CD14-positive monocyte (primary cell): ENCODE data around the gene BTBD19. TPM values are rescaled to one million over a fixed set of nuclear protein-coding genes. Genes with fewer than 3 reads are reported as not detected.

ENCODE experiments used
- DNase-seq, 3 donors: peaks; one replicate each; pipeline ENCODE4 v3.0.0-alpha.2; 2011 to 2022
- H2AFZ ChIP-seq: 2 replicates; pipeline ENCODE4 v1.6.0; 2012; ENCODE audit warnings: mild to moderate bottlenecking, low read depth, low read length, inconsistent platforms; ENCODE audit not compliant: insufficient read depth, poor library complexity, severe bottlenecking
- H3K27ac ChIP-seq, 2 donors: 1 replicate in 1 of 2; 2 replicates in 1 of 2; pipeline ENCODE4 v1.5.1; 2012 to 2013; ENCODE audit warnings: low read length in 2 of 2, control low read depth in 1 of 2, inconsistent platforms in 1 of 2, low read depth in 1 of 2, mild to moderate bottlenecking in 1 of 2
- H3K27me3 ChIP-seq, 2 donors: one replicate each; pipeline versions ENCODE4 v1.6.0 to v1.6.1; 2011 to 2013; ENCODE audit warnings: low read length in 2 of 2; ENCODE audit not compliant: control insufficient read depth in 2 of 2, insufficient read depth in 2 of 2
- H3K36me3 ChIP-seq, 2 donors: replicated peaks in 1 of 2; 1 replicate in 1 of 2; 2 replicates in 1 of 2; pipeline versions ENCODE4 v1.5.1 to v1.6.1; 2012 to 2013; ENCODE audit warnings: low read length in 2 of 2, control low read depth in 1 of 2, inconsistent platforms in 1 of 2, mild to moderate bottlenecking in 1 of 2; ENCODE audit not compliant: insufficient read depth in 2 of 2, control insufficient read depth in 1 of 2
- H3K4me1 ChIP-seq, 2 donors: 1 replicate in 1 of 2; 2 replicates in 1 of 2; pipeline versions ENCODE4 v1.5.1 to v1.6.1; 2012 to 2013; ENCODE audit warnings: low read length in 2 of 2, control low read depth in 1 of 2, inconsistent platforms in 1 of 2, mild to moderate bottlenecking in 1 of 2, moderate library complexity in 1 of 2; ENCODE audit not compliant: insufficient read depth in 2 of 2, control insufficient read depth in 1 of 2
- H3K4me2 ChIP-seq: replicated peaks from 2 replicates; pipeline ENCODE3; 2012; ENCODE audit warnings: low read length, moderate library complexity, mild to moderate bottlenecking; ENCODE audit not compliant: poor library complexity, severe bottlenecking; ENCODE audit errors: extremely low read depth
- H3K4me3 ChIP-seq, 3 experiments: fragments of 200-600 bp in 1 of 3; sonication (generic) in 1 of 3; replicated peaks in 1 of 3; 1 replicate in 2 of 3; 2 replicates in 1 of 3; pipeline ENCODE4 v1.5.1; 2011 to 2013; ENCODE audit warnings: low read length in 3 of 3, mild to moderate bottlenecking in 3 of 3, control low read depth in 2 of 3, low read depth in 2 of 3, inconsistent platforms in 1 of 3, moderate library complexity in 1 of 3
- H3K79me2 ChIP-seq: 2 replicates; pipeline ENCODE4 v1.6.0; 2012; ENCODE audit warnings: mild to moderate bottlenecking, control low read depth, inconsistent platforms, low read length, moderate library complexity; ENCODE audit not compliant: insufficient read depth
- H3K9ac ChIP-seq: 2 replicates; pipeline ENCODE4 v1.6.0; 2017; ENCODE audit warnings: low read length, mild to moderate bottlenecking; ENCODE audit not compliant: insufficient read depth, poor library complexity, severe bottlenecking
- H3K9me3 ChIP-seq, 2 donors: replicated peaks in 1 of 2; 1 replicate in 1 of 2; 2 replicates in 1 of 2; pipeline versions ENCODE4 v1.5.1 to v1.6.1; 2012 to 2013; ENCODE audit warnings: low read length in 2 of 2, control low read depth in 1 of 2; ENCODE audit not compliant: control insufficient read depth in 1 of 2, insufficient read depth in 1 of 2
- H4K20me1 ChIP-seq: 2 replicates; pipeline ENCODE4 v1.6.0; 2012; ENCODE audit warnings: mild to moderate bottlenecking, low read length, control low read depth, moderate library complexity; ENCODE audit not compliant: insufficient read depth
- H3K27ac Mint-ChIP-seq, 7 donors: one replicate each; pipeline ENCODE4 v1.8.0; 2020; ENCODE audit warnings: mild to moderate bottlenecking in 7 of 7, mixed read lengths in 7 of 7, moderate library complexity in 6 of 7, inconsistent platforms in 2 of 7
- H3K27me3 Mint-ChIP-seq, 3 donors: one replicate each; pipeline ENCODE4 v1.8.0; 2021 to 2022; ENCODE audit warnings: low read depth in 3 of 3, mild to moderate bottlenecking in 3 of 3, mixed read lengths in 3 of 3, moderate library complexity in 3 of 3, inconsistent platforms in 1 of 3
- H3K36me3 Mint-ChIP-seq, 2 donors: one replicate each; pipeline ENCODE4 v1.8.0; 2020; ENCODE audit warnings: mixed read lengths in 2 of 2, inconsistent platforms in 1 of 2, mild to moderate bottlenecking in 1 of 2
- H3K4me1 Mint-ChIP-seq: one replicate; pipeline ENCODE4 v1.8.0; 2020; ENCODE audit warnings: mild to moderate bottlenecking, mixed read lengths
- H3K4me3 Mint-ChIP-seq, 2 donors: one replicate each; pipeline ENCODE4 v1.8.0; 2020; ENCODE audit warnings: mild to moderate bottlenecking in 2 of 2, mixed read lengths in 2 of 2, moderate library complexity in 1 of 2
- H3K9me3 Mint-ChIP-seq, 7 donors: one replicate each; pipeline ENCODE4 v1.8.0; 2020 to 2022; ENCODE audit warnings: mixed read lengths in 7 of 7, mild to moderate bottlenecking in 6 of 7, moderate library complexity in 6 of 7, inconsistent platforms in 2 of 7
- CTCF ChIP-seq: fragments of 200-600 bp; IDR thresholded peaks from one replicate; pipeline ENCODE4 v1.8.0; 2022; ENCODE audit warnings: antibody characterized with exemption, mild to moderate bottlenecking
- WGBS: methylation state at CpG from one replicate; pipeline ENCODE4 v1.1.5; 2013; ENCODE audit warnings: missing lambda C conversion rate; ENCODE audit not compliant: insufficient coverage; 5-methylcytosine and 5-hydroxymethylcytosine counted together
- intact Hi-C, 2 donors: fragments of 100-400 bp; cut with micrococcal nuclease; formaldehyde crosslinking; loops; one replicate each; pipeline versions ENCODE4 v1.15.0 to v1.15.1; 2023
- polyA plus RNA-seq, 3 donors: library from polyadenylated mRNA; depleted of rRNA in 1 of 3; unstranded in 2 of 3; stranded (reverse) in 1 of 3; fragments of 300-500 nt in 2 of 3; fragments of >200 nt in 1 of 3; fragmentation: Illumina TruSeq in 2 of 3; gene quantifications; 1 replicate in 2 of 3; 2 replicates in 1 of 3; pipeline ENCODE4 v1.2.3, GENCODE V29; 2012 to 2021

Gene BTBD19
- polyA plus RNA-seq, 3 donors = 0.10 to 6.3 (median 0.73) TPM

GRCh38 chr1:44831516-44831915 is 23.2 kb downstream of the BTBD19 start:
- DNase-seq = no peak
- Mint-ChIP-seq H3K9me3 (no peaks in the 10 kb centered on the region), H3K27me3 (peaks cover 1 to 6% (median 2%) of the 10 kb centered on the region in 3 donors), H3K36me3 (peaks cover 0 to 3% of the 10 kb centered on the region in 2 donors), H3K4me1 (peaks cover 55% of the 10 kb centered on the region), H3K27ac (peak overlapping the region in 1 of 7 donors; percentile 3), H3K4me3 (no peak overlapping the region)
- Histone ChIP-seq H3K27me3 (no peaks in the 10 kb centered on the region), H3K4me2 (no peak overlapping the region), H3K9me3 (no peaks in the 10 kb centered on the region), H3K4me3 (no peak overlapping the region), H3K4me1 (peaks cover 52 to 63% of the 10 kb centered on the region in 2 donors), H3K79me2 (no peaks in the 10 kb centered on the region), H3K9ac (no peak overlapping the region), H3K36me3 (no peaks in the 10 kb centered on the region), H4K20me1 (no peaks in the 10 kb centered on the region), H2AFZ (no peak overlapping the region), H3K27ac (no peak overlapping the region)
- WGBS = 21% methylated on average over 8 of the region's 9 CpGs
- intact Hi-C loops = loop anchor here in 1 of 2 donors (5.0 kb wide), 1 partner anchor 34 kb away; no protein-coding TSS in a partner anchor
- no peak for TF ChIP-seq CTCF

GRCh38 chr1:44832056-44832705 is 23.9 kb downstream of the BTBD19 start:
- Histone ChIP-seq H3K27me3 (no peaks in the 10 kb centered on the region), H3K36me3 (no peaks in the 10 kb centered on the region), H3K4me3 (no peak overlapping the region), H3K79me2 (no peaks in the 10 kb centered on the region), H3K9me3 (no peaks in the 10 kb centered on the region), H2AFZ (no peak overlapping the region), H3K4me2 (no peak overlapping the region), H4K20me1 (no peaks in the 10 kb centered on the region), H3K27ac (no peak overlapping the region), H3K9ac (no peak overlapping the region), H3K4me1 (peaks cover 46 to 57% of the 10 kb centered on the region in 2 donors)
- no peak for TF ChIP-seq CTCF
- no peaks in the 10 kb centered on the region for H3K9me3 Mint-ChIP-seq
- 22% methylated on average over 6 of the region's 13 CpGs for WGBS
- peaks cover 50% of the 10 kb centered on the region for H3K4me1 Mint-ChIP-seq
- H3K36me3 Mint-ChIP-seq = peaks cover 0 to 3% of the 10 kb centered on the region in 2 donors
- DNase-seq = no peak
- intact Hi-C loops = loop anchor here in 1 of 2 donors (5.0 kb wide), 1 partner anchor 35 kb away; no protein-coding TSS in a partner anchor
- peak overlapping the region in 2 of 7 donors; percentile 32 to 54 for H3K27ac Mint-ChIP-seq
- peaks cover 1 to 6% (median 2%) of the 10 kb centered on the region in 3 donors for H3K27me3 Mint-ChIP-seq
- peak overlapping the region in 1 of 2 donors; percentile 45 for H3K4me3 Mint-ChIP-seq
